Right cardiac atrium (tissue), 5 donors: Measurements from ENCODE around the gene PAQR8. TPM values are rescaled to one million over a fixed set of nuclear protein-coding genes. Genes with fewer than 3 reads are reported as not detected.

ENCODE experiments used
- ATAC-seq, 2 donors: fragments of 200-7000 bp; cut with Tn5 transposase; one replicate each; pipeline versions ENCODE4 v1.8.0 to v1.9.1; 2020; ENCODE audit warnings: moderate library complexity in 2 of 2, mild to moderate bottlenecking in 1 of 2
- DNase-seq, 3 donors: peaks; one replicate each; pipeline ENCODE4 v3.0.0-alpha.2; 2020
- H3K27ac ChIP-seq: one replicate; pipeline ENCODE4 v1.5.1; 2013; ENCODE audit warnings: mild to moderate bottlenecking, low read length, control low read depth, moderate library complexity
- H3K27me3 ChIP-seq: one replicate; pipeline ENCODE4 v1.6.1; 2013; ENCODE audit not compliant: control insufficient read depth, insufficient read depth
- H3K4me1 ChIP-seq: one replicate; pipeline ENCODE4 v1.6.1; 2013; ENCODE audit warnings: low read length; ENCODE audit not compliant: control insufficient read depth, insufficient read depth
- H3K4me3 ChIP-seq: one replicate; pipeline ENCODE4 v1.5.1; 2013; ENCODE audit warnings: low read length, control low read depth
- H3K9me3 ChIP-seq: one replicate; pipeline ENCODE4 v1.6.1; 2013; ENCODE audit warnings: low read length; ENCODE audit not compliant: control insufficient read depth
- WGBS: extraction: QIAGEN DNeasy Blood & Tissue Kit; methylation state at CpG from one replicate; pipeline ENCODE4 v1.1.7; 2013; 5-methylcytosine and 5-hydroxymethylcytosine counted together
- intact Hi-C, 4 donors: fragments of 100-400 bp; cut with DNase I; formaldehyde crosslinking; loops; one replicate each; pipeline versions ENCODE4 v1.11.0 to v1.14.0; 2022 to 2023
- long read RNA-seq, 4 donors: library from polyadenylated mRNA; unstranded; transcript quantifications; one replicate each; pipeline ENCODE4 v2.0.0, GENCODE V29; 2020 to 2021
- polyA plus RNA-seq: library from polyadenylated mRNA; stranded (reverse); fragments of 200-250 nt; gene quantifications from one replicate; pipeline ENCODE4 v1.2.3, GENCODE V29; 2013
- total RNA-seq, 4 donors: library from RNA; stranded (reverse); fragmentation: NEBNext Ultra II Directional; extraction: Animal tissue kit (Norgen Biotek cat#: 25700); gene quantifications; one replicate each; pipeline ENCODE4 v1.2.1, GENCODE V29; 2021
- donor health status: healthy with polysubstance abuse.
- donor health status: DM: no; HTN: yes; CAD: no.
- donor health status: DM: no; HTN: no; CAD: no.
- donor health status: DM: no; HTN: yes; CAD: no; lungs with severe emphysema.
- donor health status: DM: yes; HTN: yes; CAD: no.

The PAQR8 gene, protein sequence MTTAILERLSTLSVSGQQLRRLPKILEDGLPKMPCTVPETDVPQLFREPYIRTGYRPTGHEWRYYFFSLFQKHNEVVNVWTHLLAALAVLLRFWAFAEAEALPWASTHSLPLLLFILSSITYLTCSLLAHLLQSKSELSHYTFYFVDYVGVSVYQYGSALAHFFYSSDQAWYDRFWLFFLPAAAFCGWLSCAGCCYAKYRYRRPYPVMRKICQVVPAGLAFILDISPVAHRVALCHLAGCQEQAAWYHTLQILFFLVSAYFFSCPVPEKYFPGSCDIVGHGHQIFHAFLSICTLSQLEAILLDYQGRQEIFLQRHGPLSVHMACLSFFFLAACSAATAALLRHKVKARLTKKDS
- 1 to 10 TPM; 4.5 to 6.2 (median 5.4) TPM for total RNA-seq
- 3.0 TPM for polyA plus RNA-seq
- long read RNA-seq, donor 1, full-length matches to known transcripts = 17 of 18 reads
- long read RNA-seq, donor 1, partial matches to known transcripts = 0 of 18 reads
- long read RNA-seq, donor 1, other reads (novel, unspliced or antisense) = 1 of 18 reads
- long read RNA-seq, donor 2, full-length matches to known transcripts = 3 of 5 reads
- long read RNA-seq, donor 2, partial matches to known transcripts = 2 of 5 reads
- long read RNA-seq, donor 2, other reads (novel, unspliced or antisense) = 0 of 5 reads
- long read RNA-seq, donor 3, full-length matches to known transcripts = 6 of 6 reads
- long read RNA-seq, donor 3, partial matches to known transcripts = 0 of 6 reads
- long read RNA-seq, donor 3, other reads (novel, unspliced or antisense) = 0 of 6 reads
- long read RNA-seq, donor 4, full-length matches to known transcripts = 12 of 14 reads
- long read RNA-seq, donor 4, partial matches to known transcripts = 0 of 14 reads
- long read RNA-seq, donor 4, other reads (novel, unspliced or antisense) = 2 of 14 reads

DNA sequence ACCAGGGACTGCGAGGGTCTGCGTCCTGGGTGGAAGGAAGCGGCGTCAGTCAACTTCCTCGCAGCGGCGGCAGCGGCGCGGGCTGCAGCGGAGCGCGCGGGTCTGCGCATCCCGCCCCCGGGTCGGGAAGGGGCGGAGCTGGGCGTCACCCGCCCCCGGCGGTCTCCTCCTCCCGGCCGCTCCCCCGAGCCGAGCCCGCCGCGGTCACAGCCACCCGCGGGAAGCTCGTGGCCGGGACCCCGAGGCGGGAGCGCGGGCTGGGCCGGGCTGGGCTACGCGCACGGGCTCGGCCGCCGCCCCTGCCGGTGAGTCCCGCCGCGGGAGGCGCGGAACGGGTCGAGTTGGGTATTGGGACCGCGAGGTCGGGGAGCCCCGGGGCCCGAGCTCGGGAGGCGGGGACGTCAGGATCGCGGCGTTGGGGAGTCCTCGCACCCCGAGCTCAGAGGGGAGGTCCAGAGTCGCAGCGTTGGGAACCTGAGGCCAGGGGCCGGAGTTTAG lies at the start of gene PAQR8:
TSS of gene PAQR8 (plus strand) at position 207 of the 498 bp plus-strand sequence. CDS start 41,063 bp downstream, outside the sequence.
- intact Hi-C loops = loop anchor here in 2 of 4 donors (5.0 kb wide), 2 partner anchors 40 to 75 kb away; no protein-coding TSS in a partner anchor
- H3K9me3 ChIP-seq = no peaks in the 10 kb centered on the region
- no peaks in the 10 kb centered on the region for H3K4me1 ChIP-seq
- H3K27me3 ChIP-seq = no peaks in the 10 kb centered on the region
- DNase-seq (peak; percentile 81 to 94 (median 93)), ATAC-seq (peak; percentile 98 to 99)
- under 1% methylated on average over 69 of the region's 69 CpGs for WGBS
- H3K4me3 ChIP-seq = peak within 1 kb of the TSS; percentile 77
- H3K27ac ChIP-seq = peak within 1 kb of the TSS; percentile 82

DNA sequence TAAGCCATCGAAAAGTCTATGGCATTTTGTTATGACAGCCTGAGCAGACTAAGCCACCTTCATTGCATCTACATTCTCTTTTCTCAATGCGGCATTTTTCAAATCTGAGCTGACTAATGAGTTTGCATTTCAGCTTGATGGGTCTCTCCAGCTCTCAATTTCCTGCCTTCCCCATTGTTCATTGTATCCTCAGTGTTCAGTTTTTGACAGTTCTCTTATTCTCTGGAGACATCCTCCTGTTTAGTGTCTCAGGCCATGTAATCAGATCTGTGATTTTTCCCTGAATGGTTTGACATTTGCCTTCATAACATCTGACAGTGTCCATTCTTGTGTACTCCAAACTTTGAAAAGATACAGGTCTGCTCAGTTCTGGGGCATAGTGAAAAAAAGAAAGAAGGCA lies 49.5 kb upstream of the PAQR8 start:
- ATAC-seq (no peak), DNase-seq (no peak)
- Histone ChIP-seq H3K9me3 (no peaks in the 10 kb centered on the region), H3K4me1 (no peaks in the 10 kb centered on the region), H3K27ac (no peak overlapping the region), H3K4me3 (no peak overlapping the region), H3K27me3 (no peaks in the 10 kb centered on the region)
- intact Hi-C loops = no loop called here
- WGBS = 81% methylated on average over 2 of the region's 2 CpGs

DNA sequence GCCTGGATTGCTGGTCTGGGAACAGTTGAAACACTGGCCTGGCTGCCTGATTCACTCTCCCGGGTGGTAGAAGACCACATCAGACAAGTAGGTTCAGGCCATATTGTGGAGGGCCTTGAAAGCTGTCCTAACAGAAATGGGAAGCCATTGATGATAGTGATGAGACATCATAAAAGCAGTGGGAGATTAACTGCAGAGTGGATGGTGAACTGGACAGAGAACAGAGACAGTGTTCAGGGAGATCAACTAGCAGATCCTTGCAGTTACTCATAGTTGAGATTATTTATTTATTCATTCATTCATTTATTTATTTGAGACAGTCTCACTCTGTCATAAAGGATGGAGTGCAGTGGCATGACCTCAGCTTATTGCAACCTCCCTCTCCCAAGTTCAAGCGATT lies 47.2 kb upstream of the PAQR8 start:
- ATAC-seq = no peak
- no peak overlapping the region for H3K4me3 ChIP-seq
- no peaks in the 10 kb centered on the region for H3K9me3 ChIP-seq
- WGBS = 96% methylated on average over 2 of the region's 2 CpGs
- peaks cover 2% of the 10 kb centered on the region for H3K4me1 ChIP-seq
- no peak overlapping the region for H3K27ac ChIP-seq
- H3K27me3 ChIP-seq = no peaks in the 10 kb centered on the region
- intact Hi-C loops = no loop called here
- DNase-seq = no peak

DNA sequence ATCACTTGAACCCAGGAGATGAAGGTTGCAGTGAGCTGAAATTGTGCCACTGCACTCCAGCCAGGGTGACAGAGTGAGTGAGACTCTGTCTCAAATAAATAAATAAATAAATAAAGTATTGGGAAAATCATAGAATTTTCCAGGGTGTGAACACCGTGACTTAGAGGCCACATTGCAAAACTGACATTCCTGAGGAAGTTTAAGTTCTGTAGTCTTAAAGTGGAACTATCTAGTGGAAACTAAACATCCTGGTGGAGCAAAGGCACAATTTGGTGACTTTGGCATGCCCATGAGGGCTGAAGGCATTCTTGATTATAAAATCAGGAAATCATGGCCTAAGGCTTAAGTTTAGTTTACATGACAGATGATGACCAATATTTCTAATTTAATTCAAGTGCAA lies 44.7 kb upstream of the PAQR8 start:
- WGBS = 74% methylated on average over 1 of the region's 1 CpG
- H3K4me1 ChIP-seq = peaks cover 2% of the 10 kb centered on the region
- intact Hi-C loops = no loop called here
- H3K4me3 ChIP-seq = no peak overlapping the region
- H3K27ac ChIP-seq = no peak overlapping the region
- no peaks in the 10 kb centered on the region for H3K27me3 ChIP-seq
- no peaks in the 10 kb centered on the region for H3K9me3 ChIP-seq
- DNase-seq (no peak), ATAC-seq (no peak)

DNA sequence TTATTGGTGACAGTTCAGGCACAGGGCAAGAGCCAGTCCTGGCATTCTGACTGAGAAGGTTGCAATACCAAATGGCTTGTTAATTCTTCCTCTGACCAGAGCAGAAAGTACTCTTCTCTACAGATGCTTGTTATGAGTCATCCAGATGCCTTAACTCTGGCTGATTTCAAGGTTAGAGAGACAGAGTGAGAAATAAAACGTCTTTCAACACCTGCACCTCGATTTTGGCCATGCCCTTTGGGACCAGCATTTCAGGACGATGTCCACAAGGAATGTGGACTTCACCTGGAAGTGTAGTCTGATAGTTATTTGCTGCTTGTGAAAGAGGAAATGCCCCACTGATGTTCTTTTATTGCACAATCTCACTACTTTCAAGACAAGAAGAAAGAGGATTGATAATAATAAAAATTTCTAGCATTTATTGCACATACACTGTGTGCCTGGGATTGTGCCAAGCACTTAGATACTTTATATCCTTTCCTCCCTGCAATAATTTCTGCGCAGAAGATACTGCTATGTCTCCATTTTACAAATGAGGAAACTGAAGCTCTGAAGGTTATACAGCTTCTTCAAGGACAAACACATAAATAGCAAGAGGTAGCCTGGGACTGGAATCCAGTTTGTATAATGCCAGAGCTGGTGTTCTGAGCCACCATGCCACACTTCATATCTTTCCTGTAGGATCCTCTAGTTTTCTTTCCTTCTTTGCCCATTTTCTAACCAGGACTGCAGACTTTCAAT lies 43.9 kb upstream of the PAQR8 start:
- DNase-seq (no peak), ATAC-seq (no peak)
- Histone ChIP-seq H3K27ac (no peak overlapping the region), H3K4me3 (no peak overlapping the region), H3K4me1 (peaks cover 2% of the 10 kb centered on the region), H3K27me3 (no peaks in the 10 kb centered on the region), H3K9me3 (no peaks in the 10 kb centered on the region)
- 39% methylated on average over 4 of the region's 4 CpGs for WGBS
- intact Hi-C loops = no loop called here

DNA sequence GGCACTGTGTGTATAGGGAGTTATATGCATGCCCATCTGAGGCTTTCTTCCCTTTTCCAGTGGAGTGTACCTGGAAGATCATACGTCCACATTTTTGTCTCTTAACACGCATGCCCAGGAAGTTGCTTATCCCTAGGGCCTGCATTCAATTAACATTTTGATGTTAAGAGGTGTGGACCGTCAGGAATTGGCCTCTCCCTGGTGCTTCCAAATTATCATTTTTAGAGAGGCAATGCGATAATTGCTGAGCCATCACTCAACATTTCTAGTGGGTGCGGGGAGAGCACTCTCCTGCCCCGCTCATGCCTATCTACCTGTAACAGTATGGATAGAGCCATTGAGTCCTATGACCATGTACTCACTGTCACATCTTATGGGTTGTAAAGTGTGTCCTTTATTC lies 37.8 kb upstream of the PAQR8 start:
- Histone ChIP-seq H3K9me3 (no peaks in the 10 kb centered on the region), H3K27ac (no peak overlapping the region), H3K4me3 (no peak overlapping the region), H3K27me3 (no peaks in the 10 kb centered on the region), H3K4me1 (no peaks in the 10 kb centered on the region)
- no peak for DNase-seq
- no peak for ATAC-seq
- intact Hi-C loops = no loop called here
- WGBS = 79% methylated on average over 6 of the region's 6 CpGs

DNA sequence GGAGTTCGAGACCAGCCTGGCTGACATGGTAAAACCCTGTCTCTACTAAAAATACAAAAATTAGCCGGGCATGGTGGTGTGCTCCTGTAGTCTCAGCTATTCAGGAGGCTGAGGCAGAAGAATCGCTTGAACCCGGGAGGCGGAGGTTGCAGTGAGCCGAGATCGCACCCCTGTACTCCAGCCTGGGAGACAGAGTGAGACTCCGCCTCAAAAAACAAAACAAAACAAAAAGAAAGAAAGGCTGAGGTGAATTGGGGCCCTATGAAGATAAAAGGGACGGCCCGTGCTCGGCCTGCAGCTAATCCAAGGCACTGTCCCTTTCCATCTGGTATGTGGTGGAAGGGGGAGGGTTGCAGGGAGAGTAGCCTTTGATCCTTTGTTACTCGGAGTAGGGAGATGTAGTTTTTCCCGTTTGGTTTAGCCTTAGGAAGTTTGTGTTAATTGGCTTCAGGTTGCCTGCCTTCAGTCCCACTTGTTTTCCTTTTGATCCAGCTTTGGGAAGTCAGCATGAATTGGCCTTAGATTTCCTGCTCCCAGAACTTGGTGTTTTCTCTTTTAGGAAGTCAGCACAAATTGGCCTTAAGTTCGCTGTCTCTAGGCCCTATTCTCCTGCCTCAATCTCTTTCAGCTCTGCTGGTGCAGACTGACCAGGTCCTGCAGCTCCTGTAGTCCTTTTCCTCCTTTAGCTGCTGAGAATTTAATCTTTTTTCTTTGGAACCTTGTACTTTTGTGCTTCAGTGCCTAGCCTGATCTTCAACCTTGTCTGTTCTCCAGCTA lies 36.1 kb upstream of the PAQR8 start:
- whole genome bisulfite sequencing = 60% methylated on average over 14 of the region's 14 CpGs
- Histone ChIP-seq H3K27me3 (no peaks in the 10 kb centered on the region), H3K4me3 (no peak overlapping the region), H3K27ac (no peak overlapping the region), H3K4me1 (peaks cover 2% of the 10 kb centered on the region), H3K9me3 (no peaks in the 10 kb centered on the region)
- peak; percentile 50 to 67 for ATAC-seq
- no peak for DNase-seq
- intact Hi-C loops = no loop called here

DNA sequence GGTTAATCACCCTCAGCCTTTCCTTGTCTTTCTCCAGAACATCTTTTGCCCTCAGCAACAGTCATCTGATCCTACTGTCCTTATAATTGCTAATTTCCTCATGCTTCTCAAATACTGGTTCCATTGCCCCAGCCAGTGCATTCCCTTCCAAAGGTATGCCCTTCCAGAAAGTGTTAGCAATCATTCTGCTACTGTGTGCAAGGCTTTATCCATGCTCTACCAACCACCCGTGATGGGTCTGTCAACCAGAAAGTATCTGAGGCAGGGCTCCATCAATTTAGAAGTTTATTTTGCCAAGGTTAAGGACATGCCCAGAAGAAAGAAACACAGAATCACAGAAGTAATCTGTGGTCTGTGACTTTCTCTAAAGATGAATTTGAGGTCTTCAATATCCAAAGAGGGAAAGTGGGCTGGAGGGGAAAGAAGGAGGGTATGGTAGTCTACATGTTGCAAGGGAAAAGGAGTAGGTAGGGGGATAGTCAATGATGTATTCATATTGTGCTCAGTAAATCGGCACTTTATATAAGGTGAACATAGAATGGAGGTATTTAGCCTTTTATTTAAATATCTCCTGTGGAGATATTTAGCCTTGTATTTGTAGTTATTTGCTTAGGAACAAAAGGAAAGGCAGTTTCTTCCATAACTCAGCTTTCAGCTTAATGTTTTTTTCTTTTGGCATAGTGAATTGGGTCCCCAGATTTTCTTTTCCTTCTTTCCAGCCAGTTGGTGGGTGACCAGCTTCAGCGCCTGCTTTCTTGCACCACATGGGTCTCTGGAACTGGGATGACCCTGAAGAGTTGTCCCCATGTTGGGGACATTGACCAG lies 35.2 kb upstream of the PAQR8 start:
- intact Hi-C loops = no loop called here
- Histone ChIP-seq H3K27me3 (no peaks in the 10 kb centered on the region), H3K9me3 (no peaks in the 10 kb centered on the region), H3K4me3 (no peak overlapping the region), H3K27ac (no peak overlapping the region), H3K4me1 (peaks cover 2% of the 10 kb centered on the region)
- WGBS = 93% methylated on average over 3 of the region's 3 CpGs
- DNase-seq (no peak), ATAC-seq (no peak)

DNA sequence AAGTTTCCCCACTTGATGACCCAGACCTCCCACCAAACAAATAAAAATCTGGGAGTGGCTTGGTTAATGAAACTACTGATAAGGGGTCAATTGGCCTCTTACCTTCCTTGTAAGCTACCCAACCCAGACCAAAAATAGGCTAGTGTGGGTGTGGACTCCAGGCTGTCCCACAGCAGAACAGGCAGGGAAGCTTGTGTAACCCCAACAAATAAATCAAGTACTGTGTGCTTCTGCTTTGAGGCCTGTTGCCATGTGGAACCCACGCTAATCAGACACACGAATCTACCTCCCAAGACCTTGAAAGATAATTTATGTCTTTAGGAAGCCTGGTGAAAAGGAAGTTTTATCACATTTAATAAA lies 33.7 kb upstream of the PAQR8 start:
- WGBS = 71% methylated on average over 2 of the region's 2 CpGs
- ATAC-seq (no peak), DNase-seq (no peak)
- Histone ChIP-seq H3K9me3 (no peaks in the 10 kb centered on the region), H3K27ac (no peak overlapping the region), H3K4me3 (no peak overlapping the region), H3K4me1 (peaks cover 2% of the 10 kb centered on the region), H3K27me3 (no peaks in the 10 kb centered on the region)
- intact Hi-C loops = no loop called here
